ENCODE data around the gene HNRNPL.
"Not testable (repeated sequence)": the region's sequence is repeated elsewhere in the genome, so short reads cannot be mapped to it uniquely, and the experiment has no call there.

Gene HNRNPL

GRCh38 chr19:38869836-38870607 is 20.2 kb upstream of the HNRNPL start:
- peak; percentile 79 for DNase-seq (ENCODE audit: low spot score)

- DNase-seq (ENCODE audit: low spot score), result no peak
These were observed 19.5 kb upstream of the HNRNPL start for GRCh38 chr19:38869160-38869835.

GRCh38 chr19:38868551-38868950 is 18.8 kb upstream of the HNRNPL start:
- no peak for DNase-seq (ENCODE audit: low spot score)

GRCh38 chr19:38867171-38867780 is 17.5 kb upstream of the HNRNPL start:
- no peak for DNase-seq (ENCODE audit: low spot score)

GRCh38 chr19:38862321-38863059 is 12.7 kb upstream of the HNRNPL start:
- DNase-seq (ENCODE audit: low spot score), result no peak

- DNase-seq (ENCODE audit: low spot score), result no peak
These were observed 11.6 kb upstream of the HNRNPL start for GRCh38 chr19:38861368-38861767.

- not testable (repeated sequence) for DNase-seq (ENCODE audit: low spot score)
These were observed 9.9 kb upstream of the HNRNPL start for GRCh38 chr19:38859631-38860204.

GRCh38 chr19:38856813-38857212 is 7.0 kb upstream of the HNRNPL start:
- DNase-seq (ENCODE audit: low spot score), result no peak

- not testable (repeated sequence) for DNase-seq (ENCODE audit: low spot score)
These were observed 6.0 kb upstream of the HNRNPL start for GRCh38 chr19:38855751-38856150.

- DNase-seq (ENCODE audit: low spot score), result not testable (repeated sequence)
These were observed 5.2 kb upstream of the HNRNPL start for GRCh38 chr19:38854961-38855360.

- DNase-seq (ENCODE audit: low spot score), result no peak
These were observed 3.4 kb upstream of the HNRNPL start for GRCh38 chr19:38853214-38853613.

- peak; percentile 67 for DNase-seq (ENCODE audit: low spot score)
These were observed 2.7 kb upstream of the HNRNPL start for GRCh38 chr19:38852231-38853044.

- peak; percentile 89 for DNase-seq (ENCODE audit: low spot score)
These were observed 1.9 kb upstream of the HNRNPL start for GRCh38 chr19:38851622-38852230.

GRCh38 chr19:38850976-38851621 is 1.3 kb upstream of the HNRNPL start:
- no peak for DNase-seq (ENCODE audit: low spot score)

GRCh38 chr19:38850436-38850975 is 720 bp upstream of the HNRNPL start:
- DNase-seq (ENCODE audit: low spot score), result no peak

GRCh38 chr19:38849147-38849859 is 483 bp downstream of the HNRNPL start:
- peak; percentile 99 for DNase-seq (ENCODE audit: low spot score)

- DNase-seq (ENCODE audit: low spot score), result no peak
These were observed 1.3 kb downstream of the HNRNPL start for GRCh38 chr19:38848299-38849146.

- DNase-seq (ENCODE audit: low spot score), result no peak
These were observed 3.7 kb downstream of the HNRNPL start for GRCh38 chr19:38846097-38846496.
